Adipose tissue (tissue), 3 donors: ENCODE data around the gene LATS2. TPM values are rescaled to one million over a fixed set of nuclear protein-coding genes. Genes with fewer than 3 reads are reported as not detected.
"Not testable (repeated sequence)": the region's sequence is repeated elsewhere in the genome, so short reads cannot be mapped to it uniquely, and the experiment has no call there.

Experiments used
- H3K27ac ChIP-seq: one replicate; pipeline ENCODE4 v1.5.1; 2013; ENCODE audit warnings: low read depth, low read length
- WGBS, 3 donors: extraction: QIAGEN DNeasy Blood & Tissue Kit; methylation state at CpG; one replicate each; pipeline ENCODE4 v1.1.7; 2013; 5-methylcytosine and 5-hydroxymethylcytosine counted together
- polyA plus RNA-seq, 3 donors: library from polyadenylated mRNA; stranded (reverse); fragments of 200-250 nt; gene quantifications; one replicate each; pipeline ENCODE4 v1.2.3, GENCODE V29; 2013
- donor health status: healthy with polysubstance abuse.
- donor health status: Bipolar disorder and iron deficiency.
- donor health status: healthy.

Gene LATS2
- polyA plus RNA-seq, 3 donors: 3.3 to 24.5 (median 15.7) TPM

GRCh38 chr13:21053231-21053630 is 8.2 kb downstream of the LATS2 start:
- no peak overlapping the region for H3K27ac ChIP-seq
- 54 to 78% (median 63%) methylated on average over 5 of the region's 5 CpGs for WGBS, 3 donors

- no peak overlapping the region for H3K27ac ChIP-seq
- WGBS, 3 donors: 92 to 96% (median 92%) methylated on average over 3 of the region's 3 CpGs
These were observed 9.7 kb downstream of the LATS2 start for GRCh38 chr13:21051675-21052074.

- 89 to 96% (median 89%) methylated on average over 16 of the region's 16 CpGs for WGBS, 3 donors
- no peak overlapping the region for H3K27ac ChIP-seq
These were observed 10.8 kb downstream of the LATS2 start for GRCh38 chr13:21050288-21051197.

- H3K27ac ChIP-seq: not testable (repeated sequence)
- WGBS, 3 donors: 91 to 95% (median 92%) methylated on average over 6 of the region's 6 CpGs
These were observed 11.7 kb downstream of the LATS2 start for GRCh38 chr13:21049731-21050130.

- WGBS, 3 donors: 82 to 90% (median 88%) methylated on average over 6 of the region's 6 CpGs
These were observed 12.3 kb downstream of the LATS2 start for GRCh38 chr13:21048901-21049698.

GRCh38 chr13:21047591-21048282 is 13.6 kb downstream of the LATS2 start:
- H3K27ac ChIP-seq: no peak overlapping the region
- WGBS, 3 donors: 81 to 89% (median 84%) methylated on average over 10 of the region's 10 CpGs

More at GRCh38 chr13:21048901-21049698, 12.3 kb downstream of the LATS2 start:
- H3K27ac ChIP-seq: no peak overlapping the region

- whole genome bisulfite sequencing, 3 donors: 91 to 96% (median 92%) methylated on average over 9 of the region's 9 CpGs
These were observed 14.3 kb downstream of the LATS2 start for GRCh38 chr13:21047087-21047486.

GRCh38 chr13:21046203-21046602 is 15.2 kb downstream of the LATS2 start:
- H3K27ac ChIP-seq: no peak overlapping the region
- WGBS, 3 donors: 56 to 85% (median 60%) methylated on average over 7 of the region's 7 CpGs

More at GRCh38 chr13:21047087-21047486, 14.3 kb downstream of the LATS2 start:
- no peak overlapping the region for H3K27ac ChIP-seq

- no peak overlapping the region for H3K27ac ChIP-seq
- 38 to 77% (median 47%) methylated on average over 5 of the region's 5 CpGs for WGBS, 3 donors
These were observed 16.3 kb downstream of the LATS2 start for GRCh38 chr13:21045100-21045499.

- H3K27ac ChIP-seq: no peak overlapping the region
These were observed 17.5 kb downstream of the LATS2 start for GRCh38 chr13:21043898-21044297.

GRCh38 chr13:21040120-21040826 is 21.1 kb downstream of the LATS2 start:
- WGBS, 3 donors: 80 to 86% (median 81%) methylated on average over 15 of the region's 15 CpGs
- H3K27ac ChIP-seq: no peak overlapping the region

More at GRCh38 chr13:21043898-21044297, 17.5 kb downstream of the LATS2 start:
- 38 to 56% (median 38%) methylated on average over 2 of the region's 2 CpGs for WGBS, 3 donors

- no peak overlapping the region for H3K27ac ChIP-seq
- 34 to 61% (median 34%) methylated on average over 6 of the region's 6 CpGs for WGBS, 3 donors
These were observed 22.1 kb downstream of the LATS2 start for GRCh38 chr13:21039097-21039800.

GRCh38 chr13:21037656-21038055 is 23.7 kb downstream of the LATS2 start:
- H3K27ac ChIP-seq: no peak overlapping the region
- WGBS, 3 donors: 79 to 82% (median 80%) methylated on average over 8 of the region's 8 CpGs

- H3K27ac ChIP-seq: no peak overlapping the region
- 66 to 71% (median 70%) methylated on average over 5 of the region's 5 CpGs for WGBS, 3 donors
These were observed 25.9 kb downstream of the LATS2 start for GRCh38 chr13:21035498-21035897.

GRCh38 chr13:21034603-21035191 is 26.7 kb downstream of the LATS2 start:
- no peak overlapping the region for H3K27ac ChIP-seq
- WGBS, 3 donors: 33 to 64% (median 35%) methylated on average over 8 of the region's 8 CpGs

- 71 to 74% (median 74%) methylated on average over 13 of the region's 13 CpGs for whole genome bisulfite sequencing, 3 donors
- H3K27ac ChIP-seq: no peak overlapping the region
These were observed 27.4 kb downstream of the LATS2 start for GRCh38 chr13:21033856-21034602.
